Kidney (tissue), 14 donors: Measurements from ENCODE around the gene CAMK1D. TPM values are rescaled to one million over a fixed set of nuclear protein-coding genes. Genes with fewer than 3 reads are reported as not detected.

Experiments used
- DNase-seq, 5 donors: peaks; one replicate each; pipeline ENCODE4 v3.0.0-alpha.2; 2013 to 2020
- FAIRE-seq: peaks from 2 replicates; lab custom pipeline; 2012; peaks lifted over from hg19 to GRCh38; lab: Jason Lieb, UNC
- H3K27ac ChIP-seq, 2 donors: one replicate each; pipeline ENCODE4 v1.7.0; 2013; ENCODE audit warnings: low read depth in 2 of 2, low read length in 2 of 2, inconsistent platforms in 1 of 2
- H3K27me3 ChIP-seq: one replicate; pipeline ENCODE4 v1.7.1; 2013; ENCODE audit warnings: low read length, inconsistent platforms; ENCODE audit not compliant: control insufficient read depth, insufficient read depth
- H3K36me3 ChIP-seq, 3 donors: one replicate each; pipeline versions ENCODE4 v1.7.0 to v1.7.1; 2013; ENCODE audit warnings: low read length in 3 of 3, control low read depth in 1 of 3, inconsistent platforms in 1 of 3; ENCODE audit not compliant: insufficient read depth in 3 of 3, control insufficient read depth in 2 of 3
- H3K4me1 ChIP-seq, 3 donors: one replicate each; pipeline versions ENCODE4 v1.7.0 to v1.7.1; 2013; ENCODE audit warnings: low read length in 3 of 3, inconsistent platforms in 1 of 3, low read depth in 1 of 3; ENCODE audit not compliant: control insufficient read depth in 2 of 3, insufficient read depth in 2 of 3
- H3K4me3 ChIP-seq, 3 donors: one replicate each; pipeline versions ENCODE4 v1.7.0 to v1.8.1; 2013; ENCODE audit warnings: low read length in 3 of 3, control low read depth in 1 of 3, inconsistent platforms in 1 of 3
- H3K9ac ChIP-seq, 3 donors: one replicate each; pipeline versions ENCODE4 v1.7.0 to v1.7.1; 2013; ENCODE audit warnings: low read length in 3 of 3, control low read depth in 1 of 3, inconsistent platforms in 1 of 3
- H3K9me3 ChIP-seq, 3 donors: one replicate each; pipeline versions ENCODE4 v1.7.0 to v1.7.1; 2013; ENCODE audit warnings: low read length in 3 of 3, control low read depth in 1 of 3, inconsistent platforms in 1 of 3; ENCODE audit not compliant: control insufficient read depth in 2 of 3, insufficient read depth in 1 of 3
- intact Hi-C: fragments of 100-400 bp; cut with DNase I; formaldehyde crosslinking; loops from one replicate; pipeline ENCODE4 v1.11.1; 2022
- polyA plus RNA-seq: library from polyadenylated mRNA; stranded (reverse); fragments of 350-450 nt; fragmentation: Illumina TruSeq; extraction: RNeasy Lipid Tissue Mini Kit (QIAGEN cat#74804); gene quantifications from one replicate; pipeline ENCODE4 v1.2.3, GENCODE V29; 2014; ENCODE audit warnings: low read depth, low replicate concordance; ENCODE audit not compliant: insufficient read depth
- total RNA-seq: library from RNA; stranded (reverse); fragmentation: NEBNext Ultra II Directional; extraction: Animal tissue kit (Norgen Biotek cat#: 25700); gene quantifications from one replicate; pipeline ENCODE4 v1.2.1, GENCODE V29; 2021
- TF ChIP-seq, protein P1 (sequence below): IDR thresholded peaks from 3 replicates; pipeline ENCODE4 v1.5.1; 2012; ENCODE audit warnings: mild to moderate bottlenecking, moderate library complexity, borderline replicate concordance; ENCODE audit not compliant: insufficient read depth; ENCODE audit errors: extremely low read depth
- donor health status: control.
- donor health status: control.
- donor health status: control.
- donor health status: control.
- donor health status: control.
- donor health status: DM: yes; HTN: yes; CAD: no.
- donor health status: Normal renal cell carcinoma (clear cell type).

CAMK1D gene
- total and polyA plus RNA-seq, 2 donors from 2014 or later = 1.1 to 13.7 TPM

DNA sequence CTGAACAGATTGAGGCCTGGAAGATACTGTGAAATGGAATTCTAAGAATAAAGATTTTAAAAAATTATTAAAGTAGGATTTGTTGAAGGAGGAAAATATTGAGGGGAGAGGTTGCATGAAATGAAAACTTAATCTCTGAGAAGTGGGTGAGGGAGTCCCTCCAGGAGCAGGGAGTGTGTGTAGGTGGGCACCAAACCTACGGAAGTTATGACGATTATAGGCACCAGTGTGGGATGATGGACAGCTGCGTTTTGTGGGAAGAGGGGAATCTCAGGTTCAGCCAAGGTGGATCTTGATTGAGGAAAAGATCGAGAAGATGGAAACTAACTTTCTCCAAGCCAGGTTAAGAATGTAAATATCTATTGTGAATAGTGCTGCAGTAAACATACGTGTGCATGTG, 405.7 kb downstream of the CAMK1D start:
- no peak overlapping the region for H3K4me3 ChIP-seq
- DNase-seq (no peak), FAIRE-seq (no peak)
- intact Hi-C loops = no loop called here
- H3K4me1 ChIP-seq = no peaks in the 10 kb centered on the region
- H3K27me3 ChIP-seq = no peaks in the 10 kb centered on the region
- H3K9ac ChIP-seq = no peak overlapping the region
- H3K9me3 ChIP-seq = no peaks in the 10 kb centered on the region
- TF ChIP-seq, protein P1, sequence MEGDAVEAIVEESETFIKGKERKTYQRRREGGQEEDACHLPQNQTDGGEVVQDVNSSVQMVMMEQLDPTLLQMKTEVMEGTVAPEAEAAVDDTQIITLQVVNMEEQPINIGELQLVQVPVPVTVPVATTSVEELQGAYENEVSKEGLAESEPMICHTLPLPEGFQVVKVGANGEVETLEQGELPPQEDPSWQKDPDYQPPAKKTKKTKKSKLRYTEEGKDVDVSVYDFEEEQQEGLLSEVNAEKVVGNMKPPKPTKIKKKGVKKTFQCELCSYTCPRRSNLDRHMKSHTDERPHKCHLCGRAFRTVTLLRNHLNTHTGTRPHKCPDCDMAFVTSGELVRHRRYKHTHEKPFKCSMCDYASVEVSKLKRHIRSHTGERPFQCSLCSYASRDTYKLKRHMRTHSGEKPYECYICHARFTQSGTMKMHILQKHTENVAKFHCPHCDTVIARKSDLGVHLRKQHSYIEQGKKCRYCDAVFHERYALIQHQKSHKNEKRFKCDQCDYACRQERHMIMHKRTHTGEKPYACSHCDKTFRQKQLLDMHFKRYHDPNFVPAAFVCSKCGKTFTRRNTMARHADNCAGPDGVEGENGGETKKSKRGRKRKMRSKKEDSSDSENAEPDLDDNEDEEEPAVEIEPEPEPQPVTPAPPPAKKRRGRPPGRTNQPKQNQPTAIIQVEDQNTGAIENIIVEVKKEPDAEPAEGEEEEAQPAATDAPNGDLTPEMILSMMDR = no peak
- H3K36me3 ChIP-seq = no peaks in the 10 kb centered on the region
- no peak overlapping the region for H3K27ac ChIP-seq

DNA sequence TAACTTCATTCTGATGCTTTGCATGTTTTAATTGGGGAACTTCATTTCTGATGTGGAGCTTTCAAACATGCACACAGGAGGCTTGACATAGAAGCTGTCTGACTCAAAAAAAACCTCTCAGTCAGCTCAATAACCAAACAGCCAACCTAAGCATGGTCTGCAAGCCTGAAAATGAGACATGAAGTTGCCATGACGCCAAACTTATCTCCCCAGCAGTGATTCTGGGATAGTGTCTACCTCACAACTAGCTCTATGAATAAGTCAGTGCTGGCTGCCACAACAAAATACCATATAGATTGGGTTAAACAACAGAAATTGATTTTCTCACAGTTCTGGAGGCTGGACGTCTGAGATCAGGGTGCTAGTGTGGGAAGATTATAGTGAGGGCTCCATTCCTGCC, 408.0 kb downstream of the CAMK1D start:
- no peaks in the 10 kb centered on the region for H3K4me1 ChIP-seq
- no peak for DNase-seq
- no peaks in the 10 kb centered on the region for H3K36me3 ChIP-seq
- no peaks in the 10 kb centered on the region for H3K27me3 ChIP-seq
- H3K4me3 ChIP-seq = no peak overlapping the region
- no peak overlapping the region for H3K27ac ChIP-seq
- no peaks in the 10 kb centered on the region for H3K9me3 ChIP-seq
- H3K9ac ChIP-seq = no peak overlapping the region
- no peak for FAIRE-seq
- TF ChIP-seq, protein P1 = no peak
- intact Hi-C loops = no loop called here

DNA sequence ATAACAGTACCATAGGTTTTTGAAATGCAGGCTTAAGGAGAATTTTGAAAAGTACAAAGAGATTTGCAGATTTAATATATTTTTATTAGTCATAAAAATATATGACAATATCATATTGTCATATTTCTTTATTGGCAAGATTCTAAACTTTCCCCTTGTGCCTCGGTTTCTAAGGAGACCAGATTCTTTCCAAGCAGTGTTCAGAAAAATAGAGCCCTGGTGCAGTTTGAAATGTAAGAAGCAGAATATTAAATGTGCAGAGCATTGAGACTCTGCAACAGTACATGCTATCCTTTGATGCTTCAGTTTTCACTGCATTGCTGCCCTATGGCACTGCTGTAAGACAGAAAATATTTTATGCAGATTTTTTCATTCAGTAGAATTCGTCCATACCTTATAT, 408.9 kb downstream of the CAMK1D start:
- intact Hi-C loops = no loop called here
- no peak for FAIRE-seq

More for the DNA sequence above, 408.9 kb downstream of the CAMK1D start:
- TF ChIP-seq, protein P1 = no peak
- Histone ChIP-seq H3K27me3 (no peaks in the 10 kb centered on the region), H3K4me3 (no peak overlapping the region), H3K9ac (no peak overlapping the region), H3K36me3 (no peaks in the 10 kb centered on the region), H3K4me1 (no peaks in the 10 kb centered on the region), H3K9me3 (no peaks in the 10 kb centered on the region), H3K27ac (no peak overlapping the region)
- DNase-seq = no peak
